ENCODE data around the gene CTSO. TPM values are rescaled to one million over a fixed set of nuclear protein-coding genes. Genes with fewer than 3 reads are reported as not detected.

Gene CTSO
- total and polyA plus RNA-seq, 2 experiments from 2014 or later = 16.4 to 28.2 TPM

- DNase-seq (ENCODE audit: low spot score) = no peak
- TF ChIP-seq EZH2 (IDR thresholded peaks at IDR 0.05; ENCODE audit: borderline replicate concordance) = no peak
- TF ChIP-seq EZH2phosphoT487 (IDR thresholded peaks at IDR 0.05; ENCODE audit: low read depth, severe bottlenecking, unreplicated experiment) = no peak
- no peak for TF ChIP-seq CTCF (IDR thresholded peaks at IDR 0.05; ENCODE audit: poor library complexity)
- no peak overlapping the region for H2AFZ ChIP-seq
- no peaks in the 10 kb centered on the region for H3K79me2 ChIP-seq
- no peak overlapping the region for H3K27ac ChIP-seq
- H3K4me2 ChIP-seq = no peak overlapping the region
- no peaks in the 10 kb centered on the region for H3K4me1 ChIP-seq (ENCODE audit: insufficient read depth)
- no peaks in the 10 kb centered on the region for H3K27me3 ChIP-seq
- H3K9me2 ChIP-seq (replicated peaks; ENCODE audit: insufficient read depth) = no peaks in the 10 kb centered on the region
- no peaks in the 10 kb centered on the region for H3K9me3 ChIP-seq (ENCODE audit: low read depth)
- H3K4me3 ChIP-seq = no peak overlapping the region
- 85% methylated on average over 5 of the region's 5 CpGs for WGBS (ENCODE audit: low lambda C conversion rate, missing lambda C conversion rate)
- H4K20me1 ChIP-seq (ENCODE audit: insufficient read depth, poor library complexity, severe bottlenecking) = no peaks in the 10 kb centered on the region
- no peaks in the 10 kb centered on the region for H3K36me3 ChIP-seq (replicated peaks; ENCODE audit: insufficient read depth, low read depth)
These were observed 6.9 kb upstream of the CTSO start for GRCh38 chr4:155960522-155960921.

DNA sequence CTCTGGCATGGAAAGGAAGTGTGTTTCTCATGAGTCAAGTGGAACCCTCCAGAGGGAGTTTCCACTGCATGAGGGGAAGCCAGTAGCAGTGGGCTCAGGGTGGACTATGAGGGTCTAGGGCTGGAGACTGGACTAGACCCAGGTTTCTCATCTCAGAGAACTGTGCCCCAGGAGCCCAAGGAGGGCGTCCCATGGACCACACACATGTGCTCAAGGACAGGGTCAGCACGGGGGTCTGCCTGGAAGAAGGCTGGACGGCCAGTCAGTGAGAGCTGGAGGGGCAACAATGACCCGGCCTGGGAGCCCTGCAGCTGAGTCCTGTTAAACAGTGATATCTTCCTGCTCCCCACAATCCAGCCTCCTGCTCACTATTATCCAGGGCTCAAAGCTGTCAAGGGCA is 5.8 kb upstream of the CTSO start:
- H4K20me1 ChIP-seq (ENCODE audit: insufficient read depth, poor library complexity, severe bottlenecking) = no peaks in the 10 kb centered on the region
- DNase-seq (ENCODE audit: low spot score) = no peak
- no peaks in the 10 kb centered on the region for H3K9me3 ChIP-seq (ENCODE audit: low read depth)
- H3K4me1 ChIP-seq (ENCODE audit: insufficient read depth) = peaks cover 4% of the 10 kb centered on the region
- H3K79me2 ChIP-seq = no peaks in the 10 kb centered on the region
- no peaks in the 10 kb centered on the region for H3K9me2 ChIP-seq (replicated peaks; ENCODE audit: insufficient read depth)
- H3K36me3 ChIP-seq (replicated peaks; ENCODE audit: insufficient read depth, low read depth) = no peaks in the 10 kb centered on the region
- no peak overlapping the region for H3K4me3 ChIP-seq
- no peak for TF ChIP-seq EZH2 (IDR thresholded peaks at IDR 0.05; ENCODE audit: borderline replicate concordance)
- no peak for TF ChIP-seq EZH2phosphoT487 (IDR thresholded peaks at IDR 0.05; ENCODE audit: low read depth, severe bottlenecking, unreplicated experiment)
- TF ChIP-seq CTCF (IDR thresholded peaks at IDR 0.05; ENCODE audit: poor library complexity) = no peak
- H2AFZ ChIP-seq = no peak overlapping the region
- H3K4me2 ChIP-seq = no peak overlapping the region
- no peaks in the 10 kb centered on the region for H3K27me3 ChIP-seq
- H3K27ac ChIP-seq = no peak overlapping the region
- 85% methylated on average over 4 of the region's 4 CpGs for WGBS (ENCODE audit: low lambda C conversion rate, missing lambda C conversion rate)

DNA sequence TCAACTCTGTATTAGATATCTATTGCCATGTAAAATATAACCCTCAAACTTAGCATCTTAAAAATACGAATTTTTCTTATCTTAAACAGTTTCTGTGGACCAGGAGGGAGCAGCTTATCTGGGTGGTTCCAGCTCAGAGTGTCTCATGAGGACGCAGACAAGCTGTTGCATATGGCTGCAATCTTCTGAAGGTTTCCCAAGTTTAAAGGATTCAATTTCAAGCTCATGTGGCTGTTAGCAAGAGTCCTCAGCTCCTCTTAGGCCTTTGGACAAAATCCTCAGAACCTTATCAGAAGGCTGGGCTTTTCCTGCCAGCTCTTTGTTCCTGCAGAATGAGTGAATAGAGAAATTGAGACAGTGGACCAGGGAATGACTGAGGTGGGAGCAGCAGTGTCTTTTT is 2.8 kb upstream of the CTSO start:
- H3K79me2 ChIP-seq = peaks cover 4% of the 10 kb centered on the region
- H3K4me1 ChIP-seq (ENCODE audit: insufficient read depth) = peaks cover 21% of the 10 kb centered on the region
- no peaks in the 10 kb centered on the region for H3K27me3 ChIP-seq
- 76% methylated on average over 2 of the region's 2 CpGs for WGBS (ENCODE audit: low lambda C conversion rate, missing lambda C conversion rate)
- no peak overlapping the region for H2AFZ ChIP-seq
- no peaks in the 10 kb centered on the region for H3K9me3 ChIP-seq (ENCODE audit: low read depth)
- H3K4me3 ChIP-seq = no peak overlapping the region
- no peak for TF ChIP-seq EZH2phosphoT487 (IDR thresholded peaks at IDR 0.05; ENCODE audit: low read depth, severe bottlenecking, unreplicated experiment)
- TF ChIP-seq CTCF (IDR thresholded peaks at IDR 0.05; ENCODE audit: poor library complexity) = no peak
- no peak for TF ChIP-seq EZH2 (IDR thresholded peaks at IDR 0.05; ENCODE audit: borderline replicate concordance)
- no peak overlapping the region for H3K4me2 ChIP-seq
- no peaks in the 10 kb centered on the region for H4K20me1 ChIP-seq (ENCODE audit: insufficient read depth, poor library complexity, severe bottlenecking)
- H3K36me3 ChIP-seq (replicated peaks; ENCODE audit: insufficient read depth, low read depth) = no peaks in the 10 kb centered on the region
- no peaks in the 10 kb centered on the region for H3K9me2 ChIP-seq (replicated peaks; ENCODE audit: insufficient read depth)
- DNase-seq (ENCODE audit: low spot score) = no peak
- H3K27ac ChIP-seq = no peak overlapping the region

DNA sequence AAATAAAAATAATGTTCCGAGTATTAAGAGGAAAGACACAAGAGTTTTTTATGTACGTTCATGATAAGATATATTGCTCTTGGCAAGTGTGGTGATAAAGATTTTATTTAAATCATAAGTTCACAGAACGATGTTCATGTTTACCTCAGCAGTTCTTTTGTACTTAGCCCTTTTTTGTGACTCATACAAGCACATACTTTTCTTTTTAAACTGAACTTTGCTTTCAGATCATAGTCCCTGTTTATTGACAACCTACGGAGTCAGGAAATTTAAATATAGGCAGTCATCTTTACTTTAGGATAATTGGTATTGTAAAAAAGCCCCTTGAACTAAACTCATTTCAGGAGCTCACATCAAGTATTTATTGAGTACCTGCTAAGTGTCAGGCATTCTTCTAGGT is 1.3 kb upstream of the CTSO start:
- TF ChIP-seq EZH2phosphoT487 (IDR thresholded peaks at IDR 0.05; ENCODE audit: low read depth, severe bottlenecking, unreplicated experiment) (no peak), EZH2 (IDR thresholded peaks at IDR 0.05; ENCODE audit: borderline replicate concordance) (no peak), CTCF (IDR thresholded peaks at IDR 0.05; ENCODE audit: poor library complexity) (no peak)
- H3K36me3 ChIP-seq (replicated peaks; ENCODE audit: insufficient read depth, low read depth) = no peaks in the 10 kb centered on the region

More for the DNA sequence above, 1.3 kb upstream of the CTSO start:
- Histone ChIP-seq H3K27me3 (no peaks in the 10 kb centered on the region), H3K27ac (peak overlapping the region; percentile 98), H2AFZ (no peak overlapping the region), H3K79me2 (peaks cover 4% of the 10 kb centered on the region), H3K4me2 (peak overlapping the region; percentile 80), H3K9me2 (replicated peaks; ENCODE audit: insufficient read depth) (no peaks in the 10 kb centered on the region), H3K4me3 (no peak overlapping the region), H3K4me1 (ENCODE audit: insufficient read depth) (peaks cover 21% of the 10 kb centered on the region), H4K20me1 (ENCODE audit: insufficient read depth, poor library complexity, severe bottlenecking) (no peaks in the 10 kb centered on the region), H3K9me3 (ENCODE audit: low read depth) (no peaks in the 10 kb centered on the region)
- DNase-seq (ENCODE audit: low spot score) = peak; percentile 37
- WGBS (ENCODE audit: low lambda C conversion rate, missing lambda C conversion rate) = 29% methylated on average over 4 of the region's 4 CpGs

All from hepatocyte (in vitro differentiated cells).